HG03571 (cell line): Measurements from ENCODE around the gene TANGO6.

Source experiments
- ATAC-seq: cut with Tn5 transposase; IDR thresholded peaks from one replicate; pipeline ENCODE4 v1.9.1; 2021; ENCODE audit not compliant: unreplicated experiment

The TANGO6 gene

DNA sequence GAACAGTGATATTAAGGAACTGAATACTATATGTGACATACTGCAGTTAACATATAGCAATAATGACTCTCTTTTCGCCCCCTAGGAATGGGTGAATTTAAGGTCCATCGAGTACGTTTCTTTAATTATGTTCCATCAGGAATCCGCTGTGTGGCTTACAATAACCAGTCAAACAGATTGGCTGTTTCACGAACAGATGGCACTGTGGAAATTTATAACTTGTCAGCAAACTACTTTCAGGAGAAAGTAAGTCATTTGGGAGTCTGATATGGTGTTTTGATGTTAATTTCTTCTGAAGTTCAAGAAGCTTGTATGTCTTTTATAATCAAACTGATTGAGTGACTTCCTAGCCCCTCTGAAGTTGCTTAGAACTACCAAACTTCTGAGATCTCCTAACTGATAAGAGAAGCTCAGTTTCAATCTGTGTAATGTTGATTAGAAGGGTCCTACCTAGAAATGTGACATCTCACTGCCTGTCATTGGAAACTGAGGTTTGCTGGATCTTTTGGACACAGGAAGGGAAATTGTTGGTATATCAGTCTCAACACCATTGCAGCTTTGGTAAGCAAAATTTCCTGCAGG lies 290.1 kb downstream of the TANGO6 start:
- no peak for ATAC-seq
